Spleen (tissue), 11 donors: Measurements from ENCODE around the gene SLC7A14. TPM values are rescaled to one million over a fixed set of nuclear protein-coding genes. Genes with fewer than 3 reads are reported as not detected.

Source experiments
- DNase-seq: peaks from one replicate; pipeline ENCODE4 v3.0.0-alpha.2; 2020
- H3K27ac ChIP-seq, 8 donors: fragments of 200-600 bp; sonication (generic) in 7 of 8; 1 replicate in 4 of 8; 2 replicates in 4 of 8; pipeline versions ENCODE4 v1.5.0 to v1.8.0; 2016 to 2021; ENCODE audit warnings: inconsistent platforms in 4 of 8, mild to moderate bottlenecking in 4 of 8, moderate library complexity in 1 of 8
- H3K27me3 ChIP-seq, 7 donors: fragments of 200-600 bp; sonication (generic) in 6 of 7; replicated peaks in 1 of 7; 1 replicate in 4 of 7; 2 replicates in 3 of 7; pipeline versions ENCODE4 v1.5.0 to v1.8.0; 2016 to 2021; ENCODE audit warnings: inconsistent platforms in 3 of 7, mild to moderate bottlenecking in 1 of 7
- H3K36me3 ChIP-seq, 6 donors: fragments of 200-600 bp; sonication (generic) in 5 of 6; 1 replicate in 4 of 6; 2 replicates in 2 of 6; pipeline versions ENCODE4 v1.5.0 to v1.8.0; 2016 to 2021; ENCODE audit warnings: inconsistent platforms in 2 of 6
- H3K4me1 ChIP-seq, 6 donors: fragments of 200-600 bp; sonication (generic) in 5 of 6; 1 replicate in 3 of 6; 2 replicates in 3 of 6; pipeline versions ENCODE4 v1.5.0 to v1.8.0; 2016 to 2021; ENCODE audit warnings: inconsistent platforms in 3 of 6
- H3K4me3 ChIP-seq, 8 donors: fragments of 200-600 bp; sonication (generic) in 7 of 8; 1 replicate in 4 of 8; 2 replicates in 4 of 8; pipeline versions ENCODE4 v1.5.0 to v1.8.0; 2016 to 2021; ENCODE audit warnings: inconsistent platforms in 4 of 8, mild to moderate bottlenecking in 4 of 8, moderate library complexity in 2 of 8
- H3K9me3 ChIP-seq, 8 donors: fragments of 200-600 bp; sonication (generic) in 7 of 8; 1 replicate in 4 of 8; 2 replicates in 4 of 8; pipeline versions ENCODE4 v1.5.0 to v1.8.0; 2016 to 2021; ENCODE audit warnings: inconsistent platforms in 4 of 8
- CTCF ChIP-seq, 11 experiments: fragments of 200-600 bp in 7 of 11; fragments of 450-650 bp in 4 of 11; sonication (generic) in 4 of 11; IDR thresholded peaks in 8 of 11; conservative IDR thresholded peaks in 3 of 11; 1 replicate in 7 of 11; 2 replicates in 4 of 11; pipeline versions ENCODE4 v1.4.0 to v1.8.0; 2016 to 2021; ENCODE audit warnings: antibody characterized with exemption in 11 of 11, inconsistent platforms in 4 of 11, mild to moderate bottlenecking in 1 of 11
- POLR2A ChIP-seq, 3 donors: fragments of 450-650 bp; IDR thresholded peaks; one replicate each; pipeline ENCODE4 v1.5.1; 2017; ENCODE audit warnings: antibody characterized with exemption in 3 of 3, mild to moderate bottlenecking in 1 of 3
- POLR2AphosphoS5 ChIP-seq, 3 donors: sonication (generic); formaldehyde crosslinking; IDR thresholded peaks; one replicate each; pipeline ENCODE4 v1.5.1; 2017; ENCODE audit warnings: antibody characterized with exemption in 3 of 3
- WGBS, 5 donors: extraction: QIAGEN DNeasy Blood & Tissue Kit in 3 of 5; methylation state at CpG; one replicate each; pipeline versions ENCODE4 v1.1.5 to v1.1.7; 2013 to 2018; 5-methylcytosine and 5-hydroxymethylcytosine counted together
- intact Hi-C: fragments of 100-400 bp; cut with DNase I; formaldehyde crosslinking; loops from one replicate; pipeline ENCODE4 v1.15.0; 2023; ENCODE audit warnings: low total_unique reads
- polyA plus RNA-seq, 3 donors: library from polyadenylated mRNA; stranded (reverse); fragments of 200-250 nt; gene quantifications; one replicate each; pipeline ENCODE4 v1.2.1, GENCODE V29; 2013
- total RNA-seq, 7 donors: library from RNA; depleted of rRNA in 3 of 7; stranded (reverse); fragments of >200 nt in 3 of 7; fragmentation: NEBNext Ultra II Directional in 4 of 7; extraction: Animal tissue kit (Norgen Biotek cat#: 25700) in 4 of 7; gene quantifications; one replicate each; pipeline versions ENCODE4 v1.1.0 to v1.2.1, GENCODE V29; 2016 to 2021
- donor health status: healthy with polysubstance abuse.
- donor health status: DM: no; HTN: no; CAD: no; lungs with moderate emphysema.
- donor health status: DM: no; HTN: no; CAD: no.
- donor health status: Bipolar disorder and iron deficiency.
- donor health status: healthy.
- donor health status: DM: no; HTN: no; CAD: no.
- donor health status: DM: yes; HTN: yes; CAD: no.

Gene SLC7A14
- total and polyA plus RNA-seq, 10 donors: under 0.01 TPM; not detected in 9

GRCh38 chr3:170632780-170633179 is 46.9 kb upstream of the SLC7A14 start:
- H3K9me3 ChIP-seq: no peaks in the 10 kb centered on the region
- H3K36me3 ChIP-seq: no peaks in the 10 kb centered on the region
- no peaks in the 10 kb centered on the region for H3K4me1 ChIP-seq
- intact Hi-C loops: no loop called here
- peaks cover 0 to 48% (median 0%) of the 10 kb centered on the region in 7 donors for H3K27me3 ChIP-seq
- no peak overlapping the region for H3K27ac ChIP-seq
- TF ChIP-seq POLR2A (IDR thresholded peaks at IDR 0.05): no peak
- TF ChIP-seq CTCF (IDR thresholded peaks at IDR 0.05 in 8 of 11, conservative IDR thresholded peaks at IDR 0.05 in 3 of 11): no peak
- no peak for TF ChIP-seq POLR2AphosphoS5 (IDR thresholded peaks at IDR 0.05)
- 50 to 69% (median 56%) methylated on average over 4 of the region's 4 CpGs for WGBS, 5 donors
- no peak overlapping the region for H3K4me3 ChIP-seq
- no peak for DNase-seq

- Histone ChIP-seq H3K4me1 (no peaks in the 10 kb centered on the region), H3K36me3 (no peaks in the 10 kb centered on the region), H3K9me3 (no peaks in the 10 kb centered on the region), H3K4me3 (no peak overlapping the region), H3K27ac (no peak overlapping the region), H3K27me3 (peaks cover 0 to 56% (median 0%) of the 10 kb centered on the region in 7 donors)
- no peak for DNase-seq
- 86 to 93% (median 93%) methylated on average over 7 of the region's 7 CpGs for WGBS, 5 donors
- intact Hi-C loops: no loop called here
- TF ChIP-seq POLR2AphosphoS5 (IDR thresholded peaks at IDR 0.05) (no peak), CTCF (IDR thresholded peaks at IDR 0.05 in 8 of 11, conservative IDR thresholded peaks at IDR 0.05 in 3 of 11) (no peak), POLR2A (IDR thresholded peaks at IDR 0.05) (no peak)
Measured at GRCh38 chr3:170631755-170632488, 46.0 kb upstream of the SLC7A14 start.

- no peak overlapping the region for H3K4me3 ChIP-seq
- 41 to 87% (median 56%) methylated on average over 1 of the region's 1 CpG for WGBS, 5 donors
- DNase-seq: no peak
- no peaks in the 10 kb centered on the region for H3K4me1 ChIP-seq
- H3K36me3 ChIP-seq: no peaks in the 10 kb centered on the region
- intact Hi-C loops: no loop called here
- peaks cover 0 to 8% (median 0%) of the 10 kb centered on the region in 8 donors for H3K9me3 ChIP-seq
- peaks cover 0 to 47% (median 0%) of the 10 kb centered on the region in 7 donors for H3K27me3 ChIP-seq
- no peak overlapping the region for H3K27ac ChIP-seq
- no peak for TF ChIP-seq POLR2AphosphoS5 (IDR thresholded peaks at IDR 0.05)
- TF ChIP-seq POLR2A (IDR thresholded peaks at IDR 0.05): no peak
- no peak for TF ChIP-seq CTCF (IDR thresholded peaks at IDR 0.05 in 8 of 11, conservative IDR thresholded peaks at IDR 0.05 in 3 of 11)
Measured at GRCh38 chr3:170623524-170623923, 37.6 kb upstream of the SLC7A14 start.

DNA sequence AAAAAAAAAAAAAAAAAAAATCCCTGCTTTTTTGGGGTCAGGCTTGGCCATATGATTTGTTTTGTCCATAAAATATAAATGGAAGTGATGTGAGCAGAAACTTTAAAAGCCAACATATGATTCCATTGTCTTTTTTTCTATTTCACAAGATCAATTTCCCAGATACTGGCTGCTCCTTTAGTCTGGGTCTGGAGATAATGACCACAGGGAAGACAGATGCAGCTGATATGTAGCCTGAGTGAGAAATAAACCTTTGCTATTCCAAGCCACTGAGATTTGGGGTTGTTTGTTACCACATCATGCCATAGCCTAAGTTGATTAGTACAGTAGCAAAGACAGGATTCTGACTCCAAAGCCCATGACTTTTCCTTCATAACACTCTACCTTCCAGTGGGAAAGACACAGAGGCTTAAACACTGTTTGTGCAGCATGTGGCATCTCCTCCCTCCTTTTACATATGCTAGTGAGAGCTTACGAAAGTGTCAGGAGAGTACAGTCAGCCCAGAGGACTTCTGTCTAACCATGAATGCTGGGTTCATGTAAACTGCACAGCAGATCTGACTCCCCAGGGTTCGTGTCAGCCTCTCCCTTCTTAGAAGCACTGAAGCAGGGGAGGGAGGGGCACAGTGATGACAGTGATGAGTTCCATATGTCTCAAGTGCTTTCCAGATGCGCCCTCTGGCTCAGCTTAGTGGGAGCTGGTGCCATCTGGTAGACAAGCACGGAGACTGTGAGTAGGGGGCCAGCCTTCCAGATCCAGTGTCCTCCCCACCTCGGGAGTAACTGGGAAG is 36.7 kb upstream of the SLC7A14 start:
- Histone ChIP-seq H3K27ac (no peak overlapping the region), H3K4me3 (no peak overlapping the region), H3K27me3 (peaks cover 0 to 38% (median 0%) of the 10 kb centered on the region in 7 donors), H3K36me3 (no peaks in the 10 kb centered on the region), H3K4me1 (no peaks in the 10 kb centered on the region), H3K9me3 (peaks cover 0 to 8% (median 0%) of the 10 kb centered on the region in 8 donors)
- intact Hi-C loops: no loop called here
- DNase-seq: no peak
- TF ChIP-seq POLR2AphosphoS5 (IDR thresholded peaks at IDR 0.05) (no peak), CTCF (IDR thresholded peaks at IDR 0.05 in 8 of 11, conservative IDR thresholded peaks at IDR 0.05 in 3 of 11) (no peak), POLR2A (IDR thresholded peaks at IDR 0.05) (no peak)
- 34 to 60% (median 36%) methylated on average over 5 of the region's 5 CpGs for WGBS, 5 donors
